Hematopoietic multipotent progenitor cell (in vitro differentiated cells): Measurements from ENCODE around the gene TRAPPC4. TPM values are rescaled to one million over a fixed set of nuclear protein-coding genes. Genes with fewer than 3 reads are reported as not detected.

ENCODE experiments used
- DNase-seq, 3 donors: peaks; one replicate each; pipeline ENCODE4 v3.0.0-alpha.2; 2011 to 2015; ENCODE audit warnings: low read depth in 2 of 3, low spot score in 2 of 3
- small RNA-seq: library from RNA; depleted of rRNA; stranded (forward); fragments of <200 nt; gene quantifications from one replicate; pipeline ENCODE3, GENCODE V24; 2012
- total RNA-seq: library from RNA; depleted of rRNA; stranded (reverse); fragments of >200 nt; gene quantifications from one replicate; pipeline ENCODE4 v1.2.3, GENCODE V29; 2012

Gene TRAPPC4
- total RNA-seq, 1 donor: 70.6 TPM

DNA sequence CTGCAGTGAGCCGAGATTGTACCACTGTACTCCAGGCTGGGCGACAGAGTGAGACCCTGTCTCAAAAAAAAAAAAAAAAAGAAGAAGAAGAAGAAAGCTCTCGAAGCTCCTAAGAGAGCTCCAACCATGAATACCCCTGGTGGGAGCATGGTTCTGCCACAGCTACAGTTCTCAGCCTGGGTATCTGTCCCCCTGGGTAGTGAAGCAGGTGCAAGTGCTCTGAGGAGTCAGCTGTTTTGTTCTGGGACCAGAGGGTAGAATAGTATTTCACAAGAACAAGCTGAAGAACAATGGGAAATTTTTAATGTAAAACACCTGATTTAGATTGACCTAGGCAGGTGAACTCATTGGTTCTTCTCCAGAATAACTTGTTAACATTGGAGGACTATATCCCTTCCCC is 42.7 kb downstream of the TRAPPC4 start:
- no peak for DNase-seq

DNA sequence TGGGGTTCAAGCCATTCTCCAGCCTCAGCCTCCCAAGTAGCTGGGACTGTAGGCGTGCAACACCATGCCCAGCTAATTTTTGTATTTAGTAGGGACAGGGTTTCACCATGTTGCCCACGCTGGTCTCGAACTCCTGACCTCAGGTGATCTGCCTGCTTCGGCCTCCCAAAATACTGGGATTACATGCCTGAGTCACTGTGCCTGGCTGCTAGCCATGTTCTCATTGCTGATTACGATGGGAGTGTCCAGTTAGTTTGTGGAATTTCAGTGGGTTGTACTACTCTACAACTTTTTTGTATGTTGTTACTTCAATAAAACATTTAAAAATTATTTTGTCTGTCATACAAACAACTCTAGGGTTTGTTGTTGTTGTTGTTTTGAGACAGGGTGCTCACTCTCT is 44.2 kb downstream of the TRAPPC4 start:
- no peak for DNase-seq

DNA sequence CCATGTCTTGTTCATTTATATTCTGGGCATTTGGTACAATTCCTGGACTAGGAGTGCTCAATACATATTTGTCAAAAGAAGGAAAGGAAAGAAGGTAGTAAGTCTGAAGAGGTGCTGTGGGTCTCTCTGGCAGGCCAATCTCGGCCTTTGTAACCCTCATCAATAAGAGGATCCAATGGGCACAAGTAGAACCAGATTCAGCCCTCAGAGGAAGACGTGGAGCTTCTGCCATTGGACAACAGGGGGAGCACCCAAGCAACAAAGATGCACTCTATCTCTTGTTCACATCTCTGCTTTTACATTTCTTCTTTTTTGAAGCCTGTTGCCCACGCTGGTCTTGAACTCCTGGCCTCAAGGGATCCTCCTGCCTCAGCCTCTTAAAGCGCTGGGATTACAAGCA is 46.8 kb downstream of the TRAPPC4 start:
- DNase-seq: peak in 2 of 3 donors; percentile 29 to 56

DNA sequence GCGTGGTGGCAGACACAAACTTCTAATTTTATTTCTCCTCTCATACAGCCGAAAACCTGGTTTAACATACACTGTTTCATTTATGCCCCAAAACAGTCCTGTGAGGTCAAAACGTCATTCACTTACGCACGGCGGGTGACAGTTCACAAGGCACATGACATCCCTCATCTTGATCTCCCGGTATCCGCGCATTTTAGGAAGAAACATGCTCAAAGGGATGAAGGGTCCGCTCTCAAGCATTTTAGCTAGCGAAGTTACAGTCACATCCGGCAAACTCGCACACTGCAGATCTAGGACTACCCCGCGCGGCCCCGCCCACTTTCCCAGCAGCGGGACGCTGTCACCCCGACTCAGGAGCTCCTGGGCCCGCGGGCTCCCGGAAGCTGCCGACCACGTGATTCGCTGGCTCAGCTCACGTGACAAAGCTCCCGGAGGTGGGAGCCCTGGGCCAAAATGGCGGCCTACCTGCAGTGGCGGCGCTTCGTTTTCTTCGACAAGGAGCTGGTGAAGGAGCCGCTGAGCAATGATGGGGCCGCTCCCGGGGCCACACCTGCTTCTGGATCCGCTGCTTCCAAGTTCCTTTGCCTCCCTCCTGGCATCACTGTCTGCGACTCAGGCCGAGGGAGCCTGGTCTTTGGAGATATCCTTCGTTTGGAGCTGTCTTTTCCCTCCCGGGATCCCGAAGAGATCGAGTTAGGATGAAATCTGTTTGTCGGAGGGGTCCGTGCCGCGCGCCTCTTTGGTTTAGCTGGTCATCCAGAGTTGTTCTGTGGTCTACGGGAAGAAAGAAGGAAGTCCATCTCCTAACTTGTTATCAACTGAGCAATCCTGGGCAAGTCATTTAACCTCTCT is 49.0 kb downstream of the TRAPPC4 start, which contains the start of gene VPS11:
TSS of gene VPS11 (plus strand) at position 448 of the 852 bp plus-strand sequence. CDS start at position 454, 6 bp downstream.
- DNase-seq: peak; percentile 92 to 97 (median 97)

Small RNA genes lying within 50 kb of the gene (small RNA-seq; reads per million reads assigned to genes)
- gene AP003392.2: not detected
- gene RF00017: not detected
- not detected for gene RF00019

Other genes starting within 250 kb of the TRAPPC4 start
- 69.7 TPM for gene DDX6, start 227.6 kb upstream of the TRAPPC4 start, total RNA-seq
- 0.54 TPM for gene CXCR5, start 134.9 kb upstream of the TRAPPC4 start, total RNA-seq
- 17.5 TPM for gene BCL9L, start 92.8 kb upstream of the TRAPPC4 start, total RNA-seq
- not detected for gene UPK2, start 62.5 kb upstream of the TRAPPC4 start, total RNA-seq
- gene FOXR1, start 47.0 kb upstream of the TRAPPC4 start, total RNA-seq: not detected
- gene CENATAC, start 20.6 kb upstream of the TRAPPC4 start, total RNA-seq: 34.2 TPM
- gene RPS25, start 423 bp upstream of the TRAPPC4 start, total RNA-seq: 1,067 TPM
- gene SLC37A4, start 12.1 kb downstream of the TRAPPC4 start, total RNA-seq: 23.7 TPM
- 68.4 TPM for gene HYOU1, start 38.4 kb downstream of the TRAPPC4 start, total RNA-seq
- 55.2 TPM for gene VPS11, start 49.1 kb downstream of the TRAPPC4 start, total RNA-seq
- 9.2 TPM for gene HMBS, start 66.1 kb downstream of the TRAPPC4 start, total RNA-seq
- gene DPAGT1, start 83.1 kb downstream of the TRAPPC4 start, total RNA-seq: 27.2 TPM
- gene C2CD2L, start 88.6 kb downstream of the TRAPPC4 start, total RNA-seq: 7.8 TPM
- 27.5 TPM for gene HINFP, start 102.8 kb downstream of the TRAPPC4 start, total RNA-seq
- gene ABCG4, start 130.3 kb downstream of the TRAPPC4 start, total RNA-seq: under 0.01 TPM
- 44.4 TPM for gene NLRX1, start 150.0 kb downstream of the TRAPPC4 start, total RNA-seq
- gene NHERF4, start 166.7 kb downstream of the TRAPPC4 start, total RNA-seq: 0.81 TPM
- gene CBL, start 187.6 kb downstream of the TRAPPC4 start, total RNA-seq: 7.8 TPM